Stimulated activated CD8-positive, alpha-beta memory T cell treated with anti-CD3 and anti-CD28 coated beads, Interleukin-15, amount 100 ng/mL, for 24 hours (primary cell): ENCODE measurements around the gene GALNT2.

Source experiments
- DNase-seq: peaks from one replicate; pipeline ENCODE4 v3.0.0-alpha.2; 2020; ENCODE audit warnings: low read depth

GALNT2 gene

GRCh38 chr1:230066466-230067404, at the start of gene GALNT2:
Gene GALNT2, plus strand, starts transcription at chr1:230067238. Its CDS starts 43 bp downstream, at chr1:230067281.
- DNase-seq = peak; percentile 69

DNA sequence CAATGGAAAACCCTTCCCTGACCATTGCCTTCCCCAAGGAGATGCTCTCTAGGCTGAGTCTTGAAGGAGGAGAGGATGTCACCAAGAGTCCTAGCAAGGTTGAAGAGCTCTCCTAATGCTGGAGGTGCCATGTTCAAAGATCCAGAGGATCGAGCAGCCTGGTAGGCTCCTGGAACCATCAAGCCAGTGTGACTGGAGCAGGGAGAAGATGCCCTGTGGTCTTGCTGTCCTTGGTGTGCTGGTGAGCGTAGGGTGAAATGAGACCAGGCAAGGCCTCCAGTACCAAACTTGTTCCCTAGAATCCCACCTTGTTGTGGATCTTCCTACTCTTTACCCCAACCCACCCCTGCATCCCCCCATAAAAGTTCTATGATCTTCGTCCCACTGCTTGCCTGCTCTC, 46.6 kb upstream of the GALNT2 start:
- DNase-seq = no peak

DNA sequence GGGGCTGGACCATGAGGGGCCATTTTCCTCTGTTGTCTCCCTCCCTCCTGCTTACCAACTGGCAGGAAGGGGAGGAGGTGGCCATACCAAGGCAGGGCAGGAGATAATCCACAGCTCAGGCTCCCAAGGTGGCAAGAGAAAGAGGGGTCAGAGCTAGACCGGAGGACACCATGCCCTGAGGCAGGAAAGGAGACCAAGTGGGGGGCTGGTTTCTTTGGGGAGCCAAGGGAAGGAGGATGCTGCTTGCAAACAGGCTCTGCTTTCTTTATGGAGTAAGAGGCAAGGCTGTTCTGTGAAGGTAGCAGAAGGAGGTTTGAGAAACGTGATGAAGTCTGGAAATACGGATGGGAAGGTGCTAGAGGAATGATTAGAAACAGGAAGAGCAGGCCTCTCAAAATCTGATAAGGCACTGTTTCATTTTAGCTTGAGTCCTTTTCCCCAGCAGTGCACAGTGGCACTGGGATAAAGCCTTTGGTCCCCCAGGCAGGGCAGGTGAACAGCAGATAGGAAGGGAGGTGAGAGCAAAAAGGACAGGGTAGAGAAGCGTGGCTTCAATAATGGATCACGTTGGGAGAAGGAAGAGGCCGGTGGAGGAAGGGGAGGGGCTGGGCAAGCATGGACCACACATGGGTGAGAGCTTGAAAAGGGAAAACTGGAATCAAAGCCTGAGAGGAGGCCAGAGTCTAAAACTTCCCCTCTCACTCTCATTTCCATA, 44.2 kb upstream of the GALNT2 start:
- DNase-seq = no peak

DNA sequence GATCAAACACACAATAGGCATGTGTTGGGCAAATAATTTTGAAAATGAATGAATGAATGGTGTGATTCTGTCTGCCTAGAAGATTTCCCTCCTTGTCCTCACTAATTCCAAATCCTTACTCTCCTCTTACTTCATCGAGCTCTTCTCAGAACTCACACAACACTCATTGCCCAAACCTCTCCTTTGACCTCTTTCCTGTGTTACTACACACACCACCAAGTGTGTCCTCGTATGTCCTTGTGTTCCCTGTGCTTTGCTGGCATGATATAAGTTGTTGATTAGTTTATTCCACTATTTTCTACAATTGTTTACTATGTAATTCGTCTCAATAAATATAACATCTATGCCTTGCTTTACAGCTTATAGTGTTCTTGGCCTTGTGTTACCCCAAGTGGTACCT, 41.4 kb upstream of the GALNT2 start:
- DNase-seq = no peak

DNA sequence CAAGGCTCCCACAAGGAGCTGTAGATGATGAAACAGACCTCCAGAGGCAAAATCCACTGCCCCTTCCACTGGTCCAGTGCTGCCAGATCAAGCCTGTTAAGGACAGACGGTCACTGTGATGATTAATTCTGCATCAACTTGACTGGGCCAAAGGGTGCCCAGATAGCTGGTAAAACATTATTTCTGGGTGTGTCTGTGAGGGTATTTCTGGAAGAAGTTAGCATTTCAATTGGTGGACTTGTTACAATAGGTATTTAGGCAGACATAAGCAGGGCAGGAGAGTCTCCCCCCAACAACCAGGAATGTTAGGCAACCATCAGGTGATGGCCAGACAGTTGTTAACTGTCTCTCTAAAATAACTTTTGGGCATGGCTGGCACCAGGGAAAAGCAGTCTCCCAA, 40.9 kb upstream of the GALNT2 start:
- no peak for DNase-seq

GRCh38 chr1:230026572-230026971, 40.5 kb upstream of the GALNT2 start:
- no peak for DNase-seq

DNA sequence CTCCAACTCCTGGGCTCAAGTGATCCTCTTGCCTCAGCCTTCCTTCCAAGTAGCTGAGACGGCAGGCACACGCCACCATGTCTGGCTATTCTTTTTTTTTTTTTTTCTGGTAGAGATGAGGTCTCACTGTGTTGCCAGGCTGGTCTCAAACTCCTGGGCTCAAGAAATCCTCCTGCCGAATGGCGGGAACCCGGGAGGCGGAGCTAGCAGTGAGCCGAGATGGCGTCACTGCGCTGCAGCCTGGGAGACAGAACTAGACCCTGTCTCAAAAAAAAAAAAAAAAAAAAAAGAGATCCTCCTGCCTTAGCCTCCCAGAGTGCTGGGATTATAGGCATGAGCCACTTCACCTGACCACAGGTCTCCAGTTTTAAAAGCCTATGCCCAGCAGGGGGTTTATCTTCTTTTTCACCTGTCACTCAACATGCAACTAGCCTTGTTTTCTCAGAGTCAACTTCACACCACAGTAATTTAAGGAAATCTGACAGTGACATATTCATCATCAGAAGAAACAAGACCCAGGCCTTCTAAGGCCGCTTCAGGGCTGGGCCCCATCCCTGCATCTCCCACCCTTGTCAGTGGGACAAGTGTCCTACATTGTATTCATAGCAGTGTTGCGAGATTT, 38.3 kb upstream of the GALNT2 start:
- DNase-seq = no peak

DNA sequence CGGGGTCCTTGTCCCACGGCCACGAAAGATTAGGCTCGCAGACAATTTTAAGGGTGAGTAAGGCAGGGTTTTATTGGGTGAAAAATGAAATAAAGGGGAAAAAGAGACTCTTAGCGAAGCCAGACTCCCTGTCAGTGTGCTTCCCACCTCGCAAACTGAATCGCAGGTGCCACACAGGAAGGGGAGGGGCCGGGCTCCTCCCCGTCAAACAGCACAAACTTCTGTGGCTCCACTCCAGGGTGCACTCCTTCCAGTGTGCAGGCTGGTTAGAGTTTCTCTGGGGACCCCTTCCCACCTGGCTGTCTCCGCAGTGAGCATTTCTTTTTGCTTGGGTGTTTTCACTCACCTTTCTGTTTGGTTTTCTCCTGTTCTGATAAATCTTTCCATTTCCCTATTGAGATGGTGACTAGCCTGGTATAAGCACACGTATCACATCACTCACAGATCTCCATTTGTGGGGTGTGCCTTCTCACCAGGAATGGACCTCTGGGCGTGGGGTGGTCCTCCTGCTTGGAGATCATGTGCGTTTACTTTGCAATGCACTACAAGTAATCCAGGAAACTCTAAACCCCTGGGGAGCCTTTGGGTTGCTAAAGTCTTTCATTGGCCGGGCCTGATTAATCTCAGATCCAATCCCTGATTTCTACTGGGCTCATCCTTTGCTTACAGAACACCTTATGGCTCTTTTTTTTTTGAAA, 37.6 kb upstream of the GALNT2 start:
- no peak for DNase-seq

DNA sequence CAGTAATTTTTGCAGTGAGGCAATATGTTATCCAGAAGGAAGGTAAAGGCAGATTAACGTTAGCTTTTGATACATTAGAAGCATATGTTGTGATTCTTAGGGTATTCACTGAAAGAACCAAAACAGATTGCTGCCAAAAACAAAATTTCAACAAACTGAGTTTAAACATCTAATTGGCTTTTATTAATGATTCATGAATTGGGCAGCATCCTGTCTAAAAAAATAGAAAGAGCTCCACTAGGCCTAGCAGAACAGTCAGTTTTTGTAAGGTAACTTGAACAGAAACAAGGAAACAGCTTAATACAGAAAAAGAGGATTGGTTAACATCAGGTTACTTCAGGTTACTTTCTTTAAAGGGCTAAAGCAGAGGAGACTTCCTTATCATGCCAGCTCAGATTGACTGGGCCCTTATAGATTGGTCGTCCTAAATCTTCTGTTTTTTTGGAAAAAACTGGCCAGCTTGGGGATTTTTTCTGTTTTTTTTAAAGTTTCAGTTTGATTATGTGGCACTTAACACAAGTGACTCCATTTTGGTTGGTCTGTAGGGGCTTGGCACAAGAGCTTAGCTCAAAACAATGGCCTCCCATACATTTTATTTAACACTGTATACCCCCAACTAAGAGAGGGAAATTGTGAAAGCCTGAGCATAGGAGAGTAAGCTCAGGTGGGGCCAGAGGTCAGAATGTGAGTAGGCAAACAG, 36.8 kb upstream of the GALNT2 start:
- DNase-seq = no peak

- DNase-seq = no peak
These were observed 35.9 kb upstream of the GALNT2 start for GRCh38 chr1:230031131-230031530.

- DNase-seq = no peak
These were observed 34.3 kb upstream of the GALNT2 start for GRCh38 chr1:230032516-230033281.

- no peak for DNase-seq
These were observed 29.8 kb upstream of the GALNT2 start for GRCh38 chr1:230037261-230037660.

- DNase-seq = no peak
These were observed 26.6 kb upstream of the GALNT2 start for GRCh38 chr1:230040440-230040839.

GRCh38 chr1:230043081-230043480, 24.0 kb upstream of the GALNT2 start:
- no peak for DNase-seq

DNA sequence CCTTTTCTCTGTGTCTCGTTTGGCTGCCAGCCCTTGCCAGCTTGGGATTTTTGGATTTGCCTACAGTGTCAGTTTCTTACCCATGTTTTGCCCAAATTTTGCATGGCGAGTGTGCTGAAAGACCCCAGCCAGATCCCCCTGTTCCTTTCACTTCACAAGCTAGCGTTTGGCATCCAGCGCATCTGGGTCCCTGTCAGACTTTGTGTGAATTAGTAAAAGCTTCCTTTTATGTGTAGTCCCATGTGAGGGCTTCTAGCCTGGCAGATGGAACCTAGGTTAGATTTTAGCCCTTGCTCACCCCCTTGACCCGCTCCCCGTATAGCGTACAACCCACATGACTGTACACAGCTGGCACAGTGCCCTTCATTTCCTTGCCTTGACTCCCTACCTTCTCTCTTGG, 22.3 kb upstream of the GALNT2 start:
- DNase-seq = no peak

DNA sequence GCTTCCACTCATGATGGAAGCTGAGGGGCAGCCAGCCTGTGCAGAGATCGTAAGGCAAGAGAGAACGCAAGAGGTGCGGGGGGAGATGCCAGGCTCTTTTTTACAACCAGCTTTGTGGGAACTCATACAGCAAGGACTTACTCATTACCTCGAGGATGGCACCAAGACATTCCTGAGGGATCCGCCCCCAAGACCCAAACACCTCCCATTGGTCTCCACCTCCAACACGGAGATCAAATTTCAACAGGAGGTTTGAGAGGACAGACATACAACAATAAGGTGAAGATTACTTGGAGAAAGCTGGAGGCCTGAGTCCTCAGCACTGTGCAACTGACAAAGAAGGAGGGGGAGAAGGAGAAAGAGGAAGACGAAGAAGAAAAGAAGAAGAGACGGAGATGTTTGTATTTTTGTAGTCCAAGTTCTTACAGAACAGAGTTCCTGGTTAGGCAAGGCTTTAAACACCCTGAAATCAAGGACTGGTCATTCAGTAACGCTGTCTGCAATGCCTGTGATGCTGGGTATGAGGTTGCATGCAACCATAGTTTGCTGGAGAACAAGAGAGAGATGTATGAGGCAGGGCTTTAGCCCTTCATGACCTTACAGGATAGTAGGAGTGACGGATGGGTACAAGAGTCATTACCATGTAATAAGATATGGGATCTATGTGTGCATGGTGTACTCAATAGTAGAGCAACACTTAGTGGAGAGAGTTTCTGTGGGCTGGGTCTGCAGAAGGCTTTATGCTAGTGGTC, 19.7 kb upstream of the GALNT2 start:
- DNase-seq = no peak

DNA sequence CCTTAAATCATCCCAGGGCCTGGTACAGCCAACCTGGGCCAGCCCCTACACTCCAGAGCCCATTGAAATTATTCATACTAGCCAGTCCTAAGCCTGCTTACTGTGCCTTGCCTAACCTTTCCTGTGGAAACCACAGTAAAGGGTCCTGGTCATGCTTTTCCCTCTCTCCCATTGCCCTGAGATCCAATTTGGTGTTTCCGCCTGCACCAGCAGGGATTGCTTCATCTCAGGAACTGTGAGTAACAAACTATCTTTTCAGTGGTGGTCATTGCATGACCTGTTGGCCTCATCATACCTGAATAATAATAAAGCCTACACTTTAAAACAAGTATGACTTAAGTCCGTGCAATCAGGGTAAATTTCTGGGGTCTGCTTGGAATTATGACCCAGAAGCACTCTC, 18.7 kb upstream of the GALNT2 start:
- DNase-seq = no peak

DNA sequence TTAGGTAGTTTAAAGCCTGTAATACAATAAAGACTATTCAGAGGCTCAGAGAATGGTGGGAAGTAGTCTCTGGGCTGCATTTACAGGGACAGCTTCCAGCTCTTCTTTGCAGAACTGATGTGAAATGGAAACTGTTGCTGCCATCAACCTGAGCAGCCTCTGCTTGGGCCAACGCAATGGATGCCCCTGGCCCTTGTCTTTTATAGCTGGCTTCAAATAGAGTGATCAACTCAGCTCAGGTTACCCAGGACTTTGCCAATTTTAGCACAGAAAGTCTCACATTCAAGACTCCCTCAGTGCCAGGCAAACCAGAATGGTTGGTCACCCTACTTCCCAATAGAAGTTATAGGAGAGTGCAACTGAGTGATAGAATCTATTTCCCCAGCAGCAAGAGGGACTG, 18.1 kb upstream of the GALNT2 start:
- no peak for DNase-seq

DNA sequence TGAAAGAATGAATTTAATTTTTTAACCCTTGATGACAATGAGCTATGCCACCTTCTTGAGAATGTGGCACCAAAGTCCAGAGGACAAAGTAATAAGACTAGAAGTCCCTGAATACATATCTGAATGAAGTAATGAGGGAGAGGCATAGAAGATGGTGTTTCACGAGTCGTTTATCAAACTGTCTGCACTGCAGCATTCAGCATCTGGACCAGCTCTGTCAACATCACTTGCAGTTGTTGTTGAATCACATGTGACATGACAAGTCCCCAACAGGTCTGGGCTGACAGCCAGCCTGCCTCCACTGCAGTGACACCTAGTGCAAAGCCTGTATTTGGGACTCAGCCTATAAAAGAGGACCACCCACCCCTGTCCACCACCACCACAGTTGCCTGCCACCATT, 17.3 kb upstream of the GALNT2 start:
- DNase-seq = no peak
